Measurements from ENCODE around the gene PLAU.

DNA sequence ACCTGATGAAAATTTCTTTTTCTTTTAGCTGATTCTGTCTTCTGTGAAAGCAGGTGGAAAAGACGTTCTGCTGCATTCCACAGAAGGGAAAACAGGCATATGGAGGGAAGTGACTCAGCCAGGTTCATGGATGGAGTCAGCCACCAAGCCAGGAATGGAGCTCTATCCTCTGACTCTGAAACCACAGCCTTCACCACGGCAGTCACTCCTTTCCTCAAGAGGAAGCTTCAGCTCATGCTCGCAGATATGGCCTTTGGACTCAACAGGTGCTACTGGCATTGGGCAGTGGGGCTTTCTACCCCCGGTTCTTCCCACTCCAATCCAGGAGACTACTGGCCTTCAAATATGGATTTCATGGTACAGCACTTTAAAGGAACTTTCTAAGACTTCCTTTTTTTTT is 11.5 kb upstream of the PLAU start:
- TF ChIP-seq, protein P1, sequence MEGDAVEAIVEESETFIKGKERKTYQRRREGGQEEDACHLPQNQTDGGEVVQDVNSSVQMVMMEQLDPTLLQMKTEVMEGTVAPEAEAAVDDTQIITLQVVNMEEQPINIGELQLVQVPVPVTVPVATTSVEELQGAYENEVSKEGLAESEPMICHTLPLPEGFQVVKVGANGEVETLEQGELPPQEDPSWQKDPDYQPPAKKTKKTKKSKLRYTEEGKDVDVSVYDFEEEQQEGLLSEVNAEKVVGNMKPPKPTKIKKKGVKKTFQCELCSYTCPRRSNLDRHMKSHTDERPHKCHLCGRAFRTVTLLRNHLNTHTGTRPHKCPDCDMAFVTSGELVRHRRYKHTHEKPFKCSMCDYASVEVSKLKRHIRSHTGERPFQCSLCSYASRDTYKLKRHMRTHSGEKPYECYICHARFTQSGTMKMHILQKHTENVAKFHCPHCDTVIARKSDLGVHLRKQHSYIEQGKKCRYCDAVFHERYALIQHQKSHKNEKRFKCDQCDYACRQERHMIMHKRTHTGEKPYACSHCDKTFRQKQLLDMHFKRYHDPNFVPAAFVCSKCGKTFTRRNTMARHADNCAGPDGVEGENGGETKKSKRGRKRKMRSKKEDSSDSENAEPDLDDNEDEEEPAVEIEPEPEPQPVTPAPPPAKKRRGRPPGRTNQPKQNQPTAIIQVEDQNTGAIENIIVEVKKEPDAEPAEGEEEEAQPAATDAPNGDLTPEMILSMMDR (IDR thresholded peaks at IDR 0.05 in 2 of 3, conservative IDR thresholded peaks at IDR 0.05 in 1 of 3; ENCODE audit: control insufficient read depth in 2 of 3, extremely low read depth in 1 of 3, insufficient read depth in 1 of 3, low read depth in 3 of 3, low read length in 3 of 3), result no peak
- no peak for TF ChIP-seq YY1 (IDR thresholded peaks at IDR 0.05; ENCODE audit: low read depth, low read length)
- TF ChIP-seq POLR2A (IDR thresholded peaks at IDR 0.05; ENCODE audit: low read depth, low read length), result no peak
- no peak for TF ChIP-seq ZNF384 (IDR thresholded peaks at IDR 0.05; ENCODE audit: borderline replicate concordance, low read depth, low read length)
- TF ChIP-seq NFYB (IDR thresholded peaks at IDR 0.05; ENCODE audit: insufficient read depth, low read depth, low read length), result no peak
- TF ChIP-seq, protein P2, sequence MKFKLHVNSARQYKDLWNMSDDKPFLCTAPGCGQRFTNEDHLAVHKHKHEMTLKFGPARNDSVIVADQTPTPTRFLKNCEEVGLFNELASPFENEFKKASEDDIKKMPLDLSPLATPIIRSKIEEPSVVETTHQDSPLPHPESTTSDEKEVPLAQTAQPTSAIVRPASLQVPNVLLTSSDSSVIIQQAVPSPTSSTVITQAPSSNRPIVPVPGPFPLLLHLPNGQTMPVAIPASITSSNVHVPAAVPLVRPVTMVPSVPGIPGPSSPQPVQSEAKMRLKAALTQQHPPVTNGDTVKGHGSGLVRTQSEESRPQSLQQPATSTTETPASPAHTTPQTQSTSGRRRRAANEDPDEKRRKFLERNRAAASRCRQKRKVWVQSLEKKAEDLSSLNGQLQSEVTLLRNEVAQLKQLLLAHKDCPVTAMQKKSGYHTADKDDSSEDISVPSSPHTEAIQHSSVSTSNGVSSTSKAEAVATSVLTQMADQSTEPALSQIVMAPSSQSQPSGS (IDR thresholded peaks at IDR 0.05; ENCODE audit: low read length), result no peak
- no peak for TF ChIP-seq RBBP5 (conservative IDR thresholded peaks at IDR 0.05)
- no peak for TF ChIP-seq ESRRA (IDR thresholded peaks at IDR 0.05; ENCODE audit: low read length)
- no peak for TF ChIP-seq RCOR1 (conservative IDR thresholded peaks at IDR 0.05; ENCODE audit: low read depth, low read length)
- no peak for TF ChIP-seq POLR2AphosphoS5 (IDR thresholded peaks at IDR 0.05; ENCODE audit: low read length)
- TF ChIP-seq SMC3 (IDR thresholded peaks at IDR 0.05; ENCODE audit: borderline replicate concordance, low read length), result no peak
- TF ChIP-seq, protein P3, sequence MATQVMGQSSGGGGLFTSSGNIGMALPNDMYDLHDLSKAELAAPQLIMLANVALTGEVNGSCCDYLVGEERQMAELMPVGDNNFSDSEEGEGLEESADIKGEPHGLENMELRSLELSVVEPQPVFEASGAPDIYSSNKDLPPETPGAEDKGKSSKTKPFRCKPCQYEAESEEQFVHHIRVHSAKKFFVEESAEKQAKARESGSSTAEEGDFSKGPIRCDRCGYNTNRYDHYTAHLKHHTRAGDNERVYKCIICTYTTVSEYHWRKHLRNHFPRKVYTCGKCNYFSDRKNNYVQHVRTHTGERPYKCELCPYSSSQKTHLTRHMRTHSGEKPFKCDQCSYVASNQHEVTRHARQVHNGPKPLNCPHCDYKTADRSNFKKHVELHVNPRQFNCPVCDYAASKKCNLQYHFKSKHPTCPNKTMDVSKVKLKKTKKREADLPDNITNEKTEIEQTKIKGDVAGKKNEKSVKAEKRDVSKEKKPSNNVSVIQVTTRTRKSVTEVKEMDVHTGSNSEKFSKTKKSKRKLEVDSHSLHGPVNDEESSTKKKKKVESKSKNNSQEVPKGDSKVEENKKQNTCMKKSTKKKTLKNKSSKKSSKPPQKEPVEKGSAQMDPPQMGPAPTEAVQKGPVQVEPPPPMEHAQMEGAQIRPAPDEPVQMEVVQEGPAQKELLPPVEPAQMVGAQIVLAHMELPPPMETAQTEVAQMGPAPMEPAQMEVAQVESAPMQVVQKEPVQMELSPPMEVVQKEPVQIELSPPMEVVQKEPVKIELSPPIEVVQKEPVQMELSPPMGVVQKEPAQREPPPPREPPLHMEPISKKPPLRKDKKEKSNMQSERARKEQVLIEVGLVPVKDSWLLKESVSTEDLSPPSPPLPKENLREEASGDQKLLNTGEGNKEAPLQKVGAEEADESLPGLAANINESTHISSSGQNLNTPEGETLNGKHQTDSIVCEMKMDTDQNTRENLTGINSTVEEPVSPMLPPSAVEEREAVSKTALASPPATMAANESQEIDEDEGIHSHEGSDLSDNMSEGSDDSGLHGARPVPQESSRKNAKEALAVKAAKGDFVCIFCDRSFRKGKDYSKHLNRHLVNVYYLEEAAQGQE (IDR thresholded peaks at IDR 0.05; ENCODE audit: low read depth, low read length), result no peak
- TF ChIP-seq, protein P4, sequence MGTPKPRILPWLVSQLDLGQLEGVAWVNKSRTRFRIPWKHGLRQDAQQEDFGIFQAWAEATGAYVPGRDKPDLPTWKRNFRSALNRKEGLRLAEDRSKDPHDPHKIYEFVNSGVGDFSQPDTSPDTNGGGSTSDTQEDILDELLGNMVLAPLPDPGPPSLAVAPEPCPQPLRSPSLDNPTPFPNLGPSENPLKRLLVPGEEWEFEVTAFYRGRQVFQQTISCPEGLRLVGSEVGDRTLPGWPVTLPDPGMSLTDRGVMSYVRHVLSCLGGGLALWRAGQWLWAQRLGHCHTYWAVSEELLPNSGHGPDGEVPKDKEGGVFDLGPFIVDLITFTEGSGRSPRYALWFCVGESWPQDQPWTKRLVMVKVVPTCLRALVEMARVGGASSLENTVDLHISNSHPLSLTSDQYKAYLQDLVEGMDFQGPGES (IDR thresholded peaks at IDR 0.05), result no peak
- no peak for TF ChIP-seq JUNB (IDR thresholded peaks at IDR 0.05)

All from GM12878 (cell line).